Motor neuron (in vitro differentiated cells): ENCODE results near the gene CYP19A1. TPM values are rescaled to one million over a fixed set of nuclear protein-coding genes. Genes with fewer than 3 reads are reported as not detected.
A peak's percentile ranks its signal among the peaks of the same experiment; 100 is the strongest.

ENCODE experiments used
- ATAC-seq, 8 experiments: fragments of 200-7000 bp; cut with Tn5 transposase; replicated peaks in 6 of 8; 2 replicates each; pipeline ENCODE4 v1.8.0; 2021; ENCODE audit warnings: mild to moderate bottlenecking in 8 of 8, moderate library complexity in 8 of 8
- H3K27ac ChIP-seq, 2 donors: fragments of 250-450 bp; sonication (Bioruptor Pico); 2 replicates each; pipeline ENCODE4 v1.9.0; 2021; ENCODE audit warnings: antibody characterized with exemption in 2 of 2, mild to moderate bottlenecking in 2 of 2, moderate library complexity in 1 of 2
- H3K4me1 ChIP-seq, 2 donors: fragments of 250-450 bp; sonication (Bioruptor Pico); replicated peaks in 1 of 2; 2 replicates each; pipeline ENCODE4 v1.6.1; 2021; ENCODE audit warnings: antibody characterized with exemption in 2 of 2, mild to moderate bottlenecking in 2 of 2, moderate library complexity in 1 of 2
- H3K4me3 ChIP-seq, 5 donors: fragments of 250-450 bp; sonication (Bioruptor Pico); 2 replicates each; pipeline ENCODE4 v1.9.0; 2021; ENCODE audit warnings: antibody characterized with exemption in 5 of 5, mild to moderate bottlenecking in 5 of 5, moderate library complexity in 4 of 5
- WGBS, 10 experiments: fragments of 450-650 bp; shearing (Covaris generic); methylation state at CpG; one replicate each; pipeline ENCODE4 v1.0.0; 2022; 5-methylcytosine and 5-hydroxymethylcytosine counted together
- in situ Hi-C, 9 experiments: fragments of 400-800 bp; cut with MboI; loops; one replicate each; pipeline ENCODE4 v1.15.0; 2021; ENCODE audit warnings: low sequenced_read_pairs in 9 of 9, low pct_unique_long_range_greater_than_20kb in 2 of 9; ENCODE audit not compliant: unreplicated experiment in 9 of 9
- total RNA-seq, 8 experiments: library from RNA; unstranded; fragments of 300-600 nt; gene quantifications; 2 replicates each; pipeline versions ENCODE4 v1.2.3 to v1.2.4, GENCODE V29; 2022

Gene CYP19A1
- total RNA-seq, 8 experiments from 2014 or later, result 0.56 to 8.2 (median 1.7) TPM

- Histone ChIP-seq H3K4me3 (no peak overlapping the region), H3K4me1 (peaks cover 0 to 9% of the 10 kb centered on the region in 2 donors), H3K27ac (no peak overlapping the region)
- in situ Hi-C loops, result no loop called here
- WGBS, 10 experiments, result 38 to 93% (median 81%) methylated on average over 1 to 7 of the region's 7 CpGs; no CpG with 5 or more reads in 2 of the 10 experiments
- ATAC-seq, result no peak
Measured at GRCh38 chr15:51315726-51316125, 22.7 kb downstream of the CYP19A1 start.

- Histone ChIP-seq H3K4me1 (peaks cover 0 to 9% of the 10 kb centered on the region in 2 donors), H3K27ac (no peak overlapping the region), H3K4me3 (no peak overlapping the region)
- in situ Hi-C loops, result no loop called here
- 36 to 100% (median 90%) methylated on average over 1 to 5 of the region's 10 CpGs for WGBS, 10 experiments
- ATAC-seq, result no peak
Measured at GRCh38 chr15:51314391-51315337, 23.7 kb downstream of the CYP19A1 start.

- WGBS, 10 experiments, result 60 to 100% (median 92%) methylated on average over 1 to 6 of the region's 10 CpGs; no CpG with 5 or more reads in 3 of the 10 experiments
- H3K4me1 ChIP-seq, result peaks cover 0 to 9% of the 10 kb centered on the region in 2 donors
- H3K4me3 ChIP-seq, result no peak overlapping the region
- in situ Hi-C loops, result no loop called here
- no peak for ATAC-seq
- H3K27ac ChIP-seq, result no peak overlapping the region
Measured at GRCh38 chr15:51313644-51314280, 24.6 kb downstream of the CYP19A1 start.

- peak in 6 of 8 experiments; percentile 13 to 79 (median 64) for ATAC-seq
- Histone ChIP-seq H3K4me3 (no peak overlapping the region), H3K27ac (no peak overlapping the region), H3K4me1 (peaks cover 0 to 9% of the 10 kb centered on the region in 2 donors)
- in situ Hi-C loops, result no loop called here
Measured at GRCh38 chr15:51313074-51313393, 25.4 kb downstream of the CYP19A1 start.

GRCh38 chr15:51312166-51313073 lies 26.0 kb downstream of the CYP19A1 start:
- 13 to 100% (median 80%) methylated on average over 1 to 7 of the region's 8 CpGs for WGBS, 10 experiments
- no peak overlapping the region for H3K27ac ChIP-seq
- ATAC-seq, result peak in 7 of 8 experiments; percentile 39 to 99 (median 90)
- in situ Hi-C loops, result no loop called here
- no peak overlapping the region for H3K4me3 ChIP-seq
- peaks cover 0 to 9% of the 10 kb centered on the region in 2 donors for H3K4me1 ChIP-seq

GRCh38 chr15:51311510-51311909 lies 26.9 kb downstream of the CYP19A1 start:
- Histone ChIP-seq H3K4me1 (peaks cover 0 to 9% of the 10 kb centered on the region in 2 donors), H3K27ac (no peak overlapping the region), H3K4me3 (no peak overlapping the region)
- in situ Hi-C loops, result no loop called here
- no peak for ATAC-seq
- WGBS, 10 experiments, result 50 to 100% (median 88%) methylated on average over 1 to 2 of the region's 2 CpGs; no CpG with 5 or more reads in 2 of the 10 experiments

- no peak overlapping the region for H3K4me3 ChIP-seq
- ATAC-seq, result no peak
- 0 to 100% (median 83%) methylated on average over 1 to 2 of the region's 2 CpGs; no CpG with 5 or more reads in 1 of the 10 experiments for WGBS, 10 experiments
- H3K4me1 ChIP-seq, result peaks cover 0 to 9% of the 10 kb centered on the region in 2 donors
- no peak overlapping the region for H3K27ac ChIP-seq
- in situ Hi-C loops, result no loop called here
Measured at GRCh38 chr15:51310064-51310463, 28.3 kb downstream of the CYP19A1 start.

- no peak for ATAC-seq
- WGBS, 10 experiments, result 85 to 100% (median 90%) methylated on average over 1 to 3 of the region's 3 CpGs; no CpG with 5 or more reads in 3 of the 10 experiments
- in situ Hi-C loops, result no loop called here
- Histone ChIP-seq H3K4me1 (peaks cover 0 to 5% of the 10 kb centered on the region in 2 donors), H3K27ac (no peak overlapping the region), H3K4me3 (no peak overlapping the region)
Measured at GRCh38 chr15:51307811-51308210, 30.6 kb downstream of the CYP19A1 start.

- Histone ChIP-seq H3K4me3 (no peak overlapping the region), H3K4me1 (no peaks in the 10 kb centered on the region), H3K27ac (no peak overlapping the region)
- ATAC-seq, result no peak
- in situ Hi-C loops, result no loop called here
- WGBS, 10 experiments, result 20 to 100% (median 84%) methylated on average over 1 to 3 of the region's 3 CpGs; no CpG with 5 or more reads in 2 of the 10 experiments
Measured at GRCh38 chr15:51307325-51307724, 31.1 kb downstream of the CYP19A1 start.

GRCh38 chr15:51303462-51303980 lies 34.9 kb downstream of the CYP19A1 start:
- WGBS, 10 experiments, result 10 to 94% (median 76%) methylated on average over 1 to 2 of the region's 2 CpGs; no CpG with 5 or more reads in 2 of the 10 experiments
- no peak overlapping the region for H3K27ac ChIP-seq
- peaks cover 9 to 16% of the 10 kb centered on the region in 2 donors for H3K4me1 ChIP-seq
- H3K4me3 ChIP-seq, result no peak overlapping the region
- in situ Hi-C loops, result no loop called here
- no peak for ATAC-seq

- no peak for ATAC-seq
- H3K27ac ChIP-seq, result no peak overlapping the region
- in situ Hi-C loops, result no loop called here
- peaks cover 9 to 16% of the 10 kb centered on the region in 2 donors for H3K4me1 ChIP-seq
- WGBS, 10 experiments, result 0 to 100% (median 50%) methylated on average over 1 to 2 of the region's 6 CpGs; no CpG with 5 or more reads in 5 of the 10 experiments
- H3K4me3 ChIP-seq, result no peak overlapping the region
Measured at GRCh38 chr15:51302480-51302879, 35.9 kb downstream of the CYP19A1 start.
